HepG2 (cell line): ENCODE measurements around the gene TMTC3. TPM values are rescaled to one million over a fixed set of nuclear protein-coding genes. Genes with fewer than 3 reads are reported as not detected.

Source experiments
- CEBPZ ChIP-seq: IDR thresholded peaks from 2 replicates; pipeline ENCODE4 v1.6.1; 2012; ENCODE audit warnings: low read length, improper control_type of control experiment
- GLI4 ChIP-seq: sonication (generic); formaldehyde crosslinking; IDR thresholded peaks from 2 replicates; pipeline ENCODE4 v1.5.1; 2020; ENCODE audit warnings: missing genetic modification reagents, mild to moderate bottlenecking, moderate library complexity, borderline replicate concordance
- HDAC2 ChIP-seq: sonication (generic); formaldehyde crosslinking; IDR thresholded peaks from 2 replicates; pipeline ENCODE4 v1.4.0; 2020; ENCODE audit warnings: missing genetic modification reagents
- HNRNPL ChIP-seq: fragments of 200-400 bp; formaldehyde crosslinking; IDR thresholded peaks from 2 replicates; pipeline ENCODE4 v1.6.1; 2017; ENCODE audit warnings: mild to moderate bottlenecking, low read depth, low read length
- IRF2 ChIP-seq: IDR thresholded peaks from 2 replicates; pipeline ENCODE4 v1.6.1; 2018; ENCODE audit warnings: missing genetic modification reagents, missing compliant biosample characterization
- MYNN ChIP-seq: sonication (generic); formaldehyde crosslinking; IDR thresholded peaks from 2 replicates; pipeline ENCODE4 v1.4.0; 2020; ENCODE audit warnings: mild to moderate bottlenecking, low read depth, missing genetic modification reagents
- RBAK ChIP-seq: sonication (generic); formaldehyde crosslinking; IDR thresholded peaks from 2 replicates; pipeline ENCODE4 v1.5.1; 2020; ENCODE audit warnings: mild to moderate bottlenecking, missing genetic modification reagents
- STAG1 ChIP-seq: sonication (generic); formaldehyde crosslinking; IDR thresholded peaks from 2 replicates; pipeline ENCODE4 v1.4.0; 2020; ENCODE audit warnings: missing genetic modification reagents
- ZBED4 ChIP-seq: sonication (generic); formaldehyde crosslinking; IDR thresholded peaks from 2 replicates; pipeline ENCODE4 v1.4.0; 2020; ENCODE audit warnings: missing genetic modification reagents, borderline replicate concordance
- ZBTB46 ChIP-seq: sonication (generic); formaldehyde crosslinking; IDR thresholded peaks from 2 replicates; pipeline ENCODE4 v1.4.0; 2020; ENCODE audit warnings: mild to moderate bottlenecking, missing genetic modification reagents, borderline replicate concordance
- ZBTB7B ChIP-seq: sonication (generic); formaldehyde crosslinking; IDR thresholded peaks from 2 replicates; pipeline ENCODE4 v1.4.0; 2020; ENCODE audit warnings: missing genetic modification reagents
- ZKSCAN8 ChIP-seq: IDR thresholded peaks from 2 replicates; pipeline ENCODE4 v1.6.1; 2016; ENCODE audit warnings: borderline replicate concordance, missing genetic modification reagents, missing compliant biosample characterization
- ZNF124 ChIP-seq: sonication (generic); formaldehyde crosslinking; IDR thresholded peaks from 2 replicates; pipeline ENCODE4 v1.4.0; 2020; ENCODE audit warnings: missing genetic modification reagents
- ZNF317 ChIP-seq: sonication (generic); formaldehyde crosslinking; IDR thresholded peaks from 2 replicates; pipeline ENCODE4 v1.5.0; 2020; ENCODE audit warnings: mild to moderate bottlenecking, missing genetic modification reagents
- ZNF563 ChIP-seq: sonication (generic); formaldehyde crosslinking; IDR thresholded peaks from 2 replicates; pipeline ENCODE4 v1.8.0; 2022; ENCODE audit warnings: mild to moderate bottlenecking, moderate library complexity, missing genetic modification reagents
- ZNF772 ChIP-seq: sonication (generic); formaldehyde crosslinking; IDR thresholded peaks from 2 replicates; pipeline ENCODE4 v1.5.0; 2020; ENCODE audit warnings: mild to moderate bottlenecking, missing genetic modification reagents
- polyA plus RNA-seq, 8 experiments: library from polyadenylated mRNA; depleted of rRNA in 3 of 8; stranded (reverse) in 7 of 8; unstranded in 1 of 8; fragments of >200 nt; fragmentation: Illumina TruSeq in 4 of 8; extraction: Trizol in 4 of 8; gene quantifications; 2 replicates each; pipeline versions ENCODE4 v1.2.1 to v1.2.3, GENCODE V29; 2011 to 2016; ENCODE audit warnings: low read depth in 4 of 8, missing spikeins in 1 of 8, mixed read lengths in 1 of 8; ENCODE audit not compliant: insufficient read depth in 1 of 8
- total RNA-seq, 5 experiments: library from RNA; depleted of rRNA; stranded (reverse); fragments of >200 nt; fragmentation: Illumina TruSeq; extraction: Trizol; gene quantifications; 2 replicates each; pipeline ENCODE4 v1.2.3, GENCODE V29; 2016; ENCODE audit warnings: low read depth in 1 of 5
- TF ChIP-seq, protein P1 (sequence below): sonication (generic); formaldehyde crosslinking; IDR thresholded peaks from 2 replicates; pipeline ENCODE4 v1.5.1; 2020; ENCODE audit warnings: mild to moderate bottlenecking, missing genetic modification reagents, borderline replicate concordance
- TF ChIP-seq, protein P2 (sequence below): sonication (generic); formaldehyde crosslinking; IDR thresholded peaks from 2 replicates; pipeline ENCODE4 v1.4.0; 2020; ENCODE audit warnings: mild to moderate bottlenecking, missing genetic modification reagents

TMTC3 gene
- total and polyA plus RNA-seq, 2 of the 13 experiments (the other 11 are each of a cell fraction or from before 2014, with no cell fraction given), result 6.3 to 22.5 TPM

DNA sequence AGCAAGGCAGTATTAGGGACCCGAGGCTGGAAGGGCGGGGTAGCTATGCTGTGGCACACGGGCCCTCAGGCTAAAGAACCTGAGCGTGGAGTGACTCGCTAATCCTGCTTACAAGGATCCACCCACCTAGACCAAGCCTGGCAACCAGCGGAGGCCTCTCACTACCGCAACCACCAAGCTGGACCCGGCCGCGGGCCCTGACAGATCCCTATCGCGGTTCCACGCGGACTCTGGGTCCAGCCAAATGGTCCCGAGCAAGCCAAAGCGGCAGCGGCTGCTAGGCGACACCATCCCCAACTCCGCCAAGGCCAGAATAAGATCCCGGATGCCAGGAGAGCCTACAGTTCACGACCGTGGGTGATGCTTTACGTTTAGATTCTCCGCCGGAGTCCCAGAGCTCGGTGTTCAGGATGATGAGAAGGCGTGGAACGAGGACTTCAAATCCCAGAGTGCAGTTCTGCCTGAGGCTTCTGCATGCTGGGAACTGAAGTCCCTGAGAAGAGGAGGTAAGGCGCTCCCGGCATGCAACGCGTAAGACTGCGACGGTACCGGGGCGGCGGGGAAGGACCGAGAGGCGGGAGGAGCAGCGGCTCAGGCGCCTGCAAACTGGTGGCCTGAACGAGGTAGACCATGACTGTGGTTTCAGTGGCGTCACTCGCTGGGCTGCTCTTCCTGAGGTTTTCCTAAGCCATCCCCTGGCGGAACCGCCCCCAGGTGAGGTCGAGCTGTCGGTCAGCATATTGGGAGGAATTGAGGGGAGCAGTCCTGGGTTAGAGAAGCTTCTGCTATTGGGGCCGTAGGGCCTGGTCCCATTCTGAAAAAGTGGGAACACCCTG lies at the start of gene TMTC3, which contains the start of gene CEP290 (continued):
- peak; percentile 99 for TF ChIP-seq IRF2 (CRISPR knock-in tag)
- TF ChIP-seq ZBTB7B (CRISPR knock-in tag), result no peak
- TF ChIP-seq, protein P1, sequence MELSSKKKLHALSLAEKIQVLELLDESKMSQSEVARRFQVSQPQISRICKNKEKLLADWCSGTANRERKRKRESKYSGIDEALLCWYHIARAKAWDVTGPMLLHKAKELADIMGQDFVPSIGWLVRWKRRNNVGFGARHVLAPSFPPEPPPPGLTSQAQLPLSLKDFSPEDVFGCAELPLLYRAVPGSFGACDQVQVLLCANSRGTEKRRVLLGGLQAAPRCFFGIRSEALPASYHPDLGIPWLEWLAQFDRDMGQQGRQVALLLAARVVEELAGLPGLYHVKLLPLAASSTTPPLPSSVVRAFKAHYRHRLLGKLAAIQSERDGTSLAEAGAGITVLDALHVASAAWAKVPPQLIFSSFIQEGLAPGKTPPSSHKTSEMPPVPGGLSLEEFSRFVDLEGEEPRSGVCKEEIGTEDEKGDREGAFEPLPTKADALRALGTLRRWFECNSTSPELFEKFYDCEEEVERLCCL (CRISPR knock-in tag), result no peak
- no peak for TF ChIP-seq STAG1
- TF ChIP-seq HNRNPL, result peak; percentile 69; the same call in 1 of the 2 replicates
- TF ChIP-seq MYNN (CRISPR knock-in tag), result 0 out of 2 replicates have a peak, but pooled peaks have one; percentile 32
- TF ChIP-seq, protein P2, sequence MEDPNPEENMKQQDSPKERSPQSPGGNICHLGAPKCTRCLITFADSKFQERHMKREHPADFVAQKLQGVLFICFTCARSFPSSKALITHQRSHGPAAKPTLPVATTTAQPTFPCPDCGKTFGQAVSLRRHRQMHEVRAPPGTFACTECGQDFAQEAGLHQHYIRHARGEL, result no peak
- peak; percentile 86 for TF ChIP-seq HDAC2 (CRISPR knock-in tag)
- no peak for TF ChIP-seq RBAK (CRISPR knock-in tag)
- no peak for TF ChIP-seq CEBPZ
- TF ChIP-seq ZNF772 (CRISPR knock-in tag), result 0 out of 2 replicates have a peak, but pooled peaks have one; percentile 26
- TF ChIP-seq ZKSCAN8, result peak; percentile 74; the same call in 1 of the 2 replicates
- no peak; the same call in none of the 2 replicates for TF ChIP-seq ZNF124
- no peak for TF ChIP-seq ZNF317 (CRISPR knock-in tag)
- peak; percentile 93 for TF ChIP-seq ZBED4 (CRISPR knock-in tag)
- peak; percentile 56; the same call in 1 of the 2 replicates for TF ChIP-seq ZNF563 (CRISPR knock-in tag)
- TF ChIP-seq ZBTB46 (CRISPR knock-in tag), result no peak
- TF ChIP-seq GLI4 (CRISPR knock-in tag), result no peak
